ENCODE data around the gene PRR16.

DNA sequence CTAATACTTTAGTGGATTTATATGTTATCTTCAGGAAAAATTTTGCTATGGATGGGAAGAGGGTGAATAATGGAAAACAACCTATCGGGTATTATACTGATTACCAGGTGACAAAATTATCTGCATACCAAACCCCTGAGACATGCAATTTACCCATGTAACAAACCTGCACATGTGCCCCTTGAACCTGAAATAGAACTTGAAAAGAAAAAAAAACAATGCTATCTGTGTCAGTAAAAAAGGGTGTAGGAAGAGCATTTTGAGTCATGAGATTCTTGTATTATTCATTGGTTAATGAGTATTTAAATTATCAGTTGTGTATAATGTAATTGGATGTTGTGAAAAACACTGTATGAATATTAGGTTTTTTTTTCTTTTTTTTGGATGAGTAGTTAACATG, 75.4 kb downstream of the PRR16 start:
- TF ChIP-seq EZH2 (IDR thresholded peaks at IDR 0.05; ENCODE audit: borderline replicate concordance), result no peak
- TF ChIP-seq, protein P1, sequence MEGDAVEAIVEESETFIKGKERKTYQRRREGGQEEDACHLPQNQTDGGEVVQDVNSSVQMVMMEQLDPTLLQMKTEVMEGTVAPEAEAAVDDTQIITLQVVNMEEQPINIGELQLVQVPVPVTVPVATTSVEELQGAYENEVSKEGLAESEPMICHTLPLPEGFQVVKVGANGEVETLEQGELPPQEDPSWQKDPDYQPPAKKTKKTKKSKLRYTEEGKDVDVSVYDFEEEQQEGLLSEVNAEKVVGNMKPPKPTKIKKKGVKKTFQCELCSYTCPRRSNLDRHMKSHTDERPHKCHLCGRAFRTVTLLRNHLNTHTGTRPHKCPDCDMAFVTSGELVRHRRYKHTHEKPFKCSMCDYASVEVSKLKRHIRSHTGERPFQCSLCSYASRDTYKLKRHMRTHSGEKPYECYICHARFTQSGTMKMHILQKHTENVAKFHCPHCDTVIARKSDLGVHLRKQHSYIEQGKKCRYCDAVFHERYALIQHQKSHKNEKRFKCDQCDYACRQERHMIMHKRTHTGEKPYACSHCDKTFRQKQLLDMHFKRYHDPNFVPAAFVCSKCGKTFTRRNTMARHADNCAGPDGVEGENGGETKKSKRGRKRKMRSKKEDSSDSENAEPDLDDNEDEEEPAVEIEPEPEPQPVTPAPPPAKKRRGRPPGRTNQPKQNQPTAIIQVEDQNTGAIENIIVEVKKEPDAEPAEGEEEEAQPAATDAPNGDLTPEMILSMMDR (IDR thresholded peaks at IDR 0.05; ENCODE audit: poor library complexity), result no peak
